Measurements from ENCODE around the gene GGCX. TPM values are rescaled to one million over a fixed set of nuclear protein-coding genes. Genes with fewer than 3 reads are reported as not detected.

The GGCX gene
- total and polyA plus RNA-seq, 2 of the 13 experiments (the other 11 are each of a cell fraction or from before 2014, with no cell fraction given): 72.5 to 103 TPM

GRCh38 chr2:85601771-85602475 is 40.6 kb upstream of the GGCX start (continued):
- TF ChIP-seq RFX1 (IDR thresholded peaks at IDR 0.05) (no peak), ZNF691 (CRISPR knock-in tag; IDR thresholded peaks at IDR 0.05; ENCODE audit: borderline replicate concordance, low read depth) (no peak; the same call in 1 of the 2 replicates), ZFP37 (CRISPR knock-in tag; IDR thresholded peaks at IDR 0.05; ENCODE audit: borderline replicate concordance) (0 out of 2 replicates have a peak, but pooled peaks have one; percentile 11), FOXO4 (CRISPR knock-in tag; conservative IDR thresholded peaks at IDR 0.05) (no peak), RFXAP (CRISPR knock-in tag; IDR thresholded peaks at IDR 0.05; ENCODE audit: borderline replicate concordance) (peak; percentile 33; the same call in 1 of the 2 replicates), POLR2G (IDR thresholded peaks at IDR 0.05; ENCODE audit: low read depth, low read length) (no peak), PLRG1 (conservative IDR thresholded peaks at IDR 0.05) (no peak), KLF16 (CRISPR knock-in tag; IDR thresholded peaks at IDR 0.05) (no peak), ZMYM4 (CRISPR knock-in tag; IDR thresholded peaks at IDR 0.05) (no peak), ZNF816 (CRISPR knock-in tag; IDR thresholded peaks at IDR 0.05; ENCODE audit: borderline replicate concordance) (no peak), PRDM4 (CRISPR knock-in tag; IDR thresholded peaks at IDR 0.05; ENCODE audit: borderline replicate concordance) (no peak), ZNF790 (CRISPR knock-in tag; IDR thresholded peaks at IDR 0.05; ENCODE audit: borderline replicate concordance) (no peak), ZNF570 (CRISPR knock-in tag; IDR thresholded peaks at IDR 0.05; ENCODE audit: borderline replicate concordance) (no peak), ZNF432 (CRISPR knock-in tag; IDR thresholded peaks at IDR 0.05; ENCODE audit: borderline replicate concordance) (no peak), RBM22 (optimal IDR thresholded peaks at IDR 0.05; ENCODE audit: low read length) (no peak), TEAD3 (CRISPR knock-in tag; optimal IDR thresholded peaks at IDR 0.05; ENCODE audit: borderline replicate concordance) (peak; percentile 63), ZNF773 (CRISPR knock-in tag; IDR thresholded peaks at IDR 0.05; ENCODE audit: borderline replicate concordance) (0 out of 2 replicates have a peak, but pooled peaks have one; percentile 80), YEATS4 (CRISPR knock-in tag; IDR thresholded peaks at IDR 0.05; ENCODE audit: borderline replicate concordance) (0 out of 2 replicates have a peak, but pooled peaks have one; percentile 6), AKNA (CRISPR knock-in tag; IDR thresholded peaks at IDR 0.05; ENCODE audit: borderline replicate concordance) (no peak), ADNP (CRISPR knock-in tag; IDR thresholded peaks at IDR 0.05) (no peak)

All from HepG2 (cell line).